Heart left ventricle (tissue), 16 donors: ENCODE results near the gene CEND1. TPM values are rescaled to one million over a fixed set of nuclear protein-coding genes. Genes with fewer than 3 reads are reported as not detected.
A peak's percentile ranks its signal among the peaks of the same experiment; 100 is the strongest.

Experiments used
- ATAC-seq, 4 donors: fragments of 200-7000 bp; cut with Tn5 transposase; one replicate each; pipeline ENCODE4 v1.9.1; 2020 to 2022; ENCODE audit warnings: moderate library complexity in 4 of 4, mild to moderate bottlenecking in 3 of 4, moderate number of reproducible peaks in 1 of 4
- DNase-seq, 5 donors: peaks; one replicate each; pipeline ENCODE4 v3.0.0-alpha.2; 2020
- H3K27ac ChIP-seq, 12 donors: fragments of 200-600 bp; sonication (generic) in 4 of 12; one replicate each; pipeline versions ENCODE4 v1.5.0 to v1.8.0; 2016 to 2022; ENCODE audit warnings: mild to moderate bottlenecking in 2 of 12
- H3K27me3 ChIP-seq, 9 donors: fragments of 200-600 bp; sonication (generic) in 2 of 9; one replicate each; pipeline versions ENCODE4 v1.5.1 to v1.8.0; 2016 to 2022; ENCODE audit warnings: mild to moderate bottlenecking in 3 of 9
- H3K36me3 ChIP-seq, 9 donors: fragments of 200-600 bp; sonication (generic) in 2 of 9; one replicate each; pipeline versions ENCODE4 v1.5.0 to v1.8.0; 2018 to 2022; ENCODE audit warnings: mild to moderate bottlenecking in 2 of 9
- H3K4me1 ChIP-seq, 12 donors: fragments of 200-600 bp; sonication (generic) in 4 of 12; one replicate each; pipeline versions ENCODE4 v1.5.0 to v1.8.0; 2016 to 2022; ENCODE audit warnings: mild to moderate bottlenecking in 3 of 12
- H3K4me3 ChIP-seq, 12 donors: fragments of 200-600 bp; sonication (generic) in 4 of 12; one replicate each; pipeline versions ENCODE4 v1.5.0 to v1.8.0; 2017 to 2022; ENCODE audit warnings: mild to moderate bottlenecking in 9 of 12, moderate library complexity in 4 of 12
- H3K9me3 ChIP-seq, 12 donors: fragments of 200-600 bp; sonication (generic) in 4 of 12; one replicate each; pipeline versions ENCODE4 v1.5.0 to v1.8.0; 2016 to 2022; ENCODE audit warnings: mild to moderate bottlenecking in 1 of 12
- CTCF ChIP-seq, 12 donors: fragments of 200-600 bp; sonication (generic) in 4 of 12; IDR thresholded peaks; one replicate each; pipeline versions ENCODE4 v1.5.0 to v1.8.0; 2018 to 2022; ENCODE audit warnings: antibody characterized with exemption in 12 of 12, mild to moderate bottlenecking in 5 of 12
- POLR2A ChIP-seq, 2 donors: fragments of 450-650 bp; IDR thresholded peaks; one replicate each; pipeline ENCODE4 v1.6.1; 2017; ENCODE audit warnings: antibody characterized with exemption in 2 of 2, mild to moderate bottlenecking in 2 of 2, moderate library complexity in 2 of 2
- WGBS, 4 donors: extraction: QIAGEN DNeasy Blood & Tissue Kit in 2 of 4; methylation state at CpG; one replicate each; pipeline versions ENCODE4 v1.1.5 to v1.1.7; 2013 to 2018; 5-methylcytosine and 5-hydroxymethylcytosine counted together
- intact Hi-C, 10 donors: fragments of 100-400 bp; cut with DNase I; formaldehyde crosslinking; loops; one replicate each; pipeline versions ENCODE4 v1.11.1 to v1.14.2; 2022
- polyA plus RNA-seq, 2 donors: library from polyadenylated mRNA; stranded (reverse); fragments of 200-250 nt; gene quantifications; one replicate each; pipeline ENCODE4 v1.2.3, GENCODE V29; 2013
- total RNA-seq, 9 donors: library from RNA; depleted of rRNA in 2 of 9; stranded (reverse); fragments of >200 nt in 2 of 9; fragmentation: NEBNext Ultra II Directional in 3 of 9; extraction: Animal tissue kit (Norgen Biotek cat#: 25700) in 3 of 9; gene quantifications; one replicate each; pipeline versions ENCODE4 v1.1.0 to v1.2.4, GENCODE V29; 2016 to 2023
- donor health status: ischemic (EF 13 %, LVEDD 7.1; RV severe dilation, severe dysfunction).
- donor health status: healthy with polysubstance abuse.
- donor health status: DM: no; HTN: yes; CAD: no.
- donor health status: DM: no; HTN: no; CAD: no.
- donor health status: ischemic (EF 25% LVEDD 6.9; RV normal size, moderate dysfunction).
- donor health status: ischemic (EF 25% LVEDD 5.7; RV mildly dilated, moderate dysfunction).
- donor health status: healthy.
- donor health status: DM: yes; HTN: yes; CAD: no.
- donor health status: ischemic (EF 35%, LVEDD 5.7; RV mildly dilated, moderate dysfunction).
- donor health status: nonischemic (EF 11% LVEDD 7.7; RV severe dilation, severe dysfunction).
- donor health status: DM: yes; HTN: yes; CAD: no.
- donor health status: PGD.
- donor health status: ischemic (EF 29% LVEDD 5.4; RV normal size, mild dysfunction).
- donor health status: nonischemic (EF 23%, LVEDD 6.1; RV moderate dilation, normal function).

The CEND1 gene
- total and polyA plus RNA-seq, 11 donors: 0.25 to 1.1 (median 0.44) TPM; not detected in 2

GRCh38 chr11:749731-750130 is 40.2 kb downstream of the CEND1 start:
- Histone ChIP-seq H3K36me3 (peaks cover 0 to 12% (median 0%) of the 10 kb centered on the region in 9 donors), H3K9me3 (no peaks in the 10 kb centered on the region), H3K27ac (peak overlapping the region in 1 of 12 donors; percentile 90), H3K4me1 (peaks cover 6 to 31% (median 16%) of the 10 kb centered on the region in 12 donors), H3K27me3 (no peaks in the 10 kb centered on the region), H3K4me3 (no peak overlapping the region)
- DNase-seq: no peak
- intact Hi-C loops: no loop called here
- ATAC-seq: no peak
- 54 to 86% (median 66%) methylated on average over 2 of the region's 2 CpGs for WGBS, 4 donors
- TF ChIP-seq CTCF (IDR thresholded peaks at IDR 0.05): no peak
- no peak for TF ChIP-seq POLR2A (IDR thresholded peaks at IDR 0.05)

GRCh38 chr11:748007-748359 is 41.9 kb downstream of the CEND1 start:
- TF ChIP-seq POLR2A (IDR thresholded peaks at IDR 0.05): no peak
- TF ChIP-seq CTCF (IDR thresholded peaks at IDR 0.05): no peak
- intact Hi-C loops: no loop called here
- DNase-seq: no peak

GRCh38 chr11:747158-748006 is 42.5 kb downstream of the CEND1 start, which contains the start of gene TALDO1:
TSS of gene TALDO1 (plus strand) at chr11:747464. CDS start at chr11:747482, 18 bp downstream.
- intact Hi-C loops: no loop called here
- 0 to 2% (median 0%) methylated on average over 9 to 112 of the region's 112 CpGs for WGBS, 4 donors
- peak; percentile 91 to 98 (median 98) for ATAC-seq

More at GRCh38 chr11:748007-748359, 41.9 kb downstream of the CEND1 start:
- Histone ChIP-seq H3K4me3 (peak overlapping the region; percentile 86 to 100 (median 96)), H3K9me3 (no peaks in the 10 kb centered on the region), H3K4me1 (peaks cover 6 to 31% (median 16%) of the 10 kb centered on the region in 12 donors), H3K27ac (peak overlapping the region in 10 of 12 donors; percentile 78 to 92 (median 90)), H3K36me3 (peaks cover 0 to 12% (median 0%) of the 10 kb centered on the region in 9 donors), H3K27me3 (no peaks in the 10 kb centered on the region)
- ATAC-seq: peak in 2 of 4 donors; percentile 1 to 4
- WGBS, 4 donors: 9 to 20% (median 12%) methylated on average over 10 to 18 of the region's 18 CpGs

More at GRCh38 chr11:747158-748006, 42.5 kb downstream of the CEND1 start, which contains the start of gene TALDO1:
- Histone ChIP-seq H3K27me3 (no peaks in the 10 kb centered on the region), H3K36me3 (peaks cover 0 to 8% (median 0%) of the 10 kb centered on the region in 9 donors), H3K27ac (peak within 1 kb of the TSS; percentile 16 to 92 (median 90)), H3K9me3 (no peaks in the 10 kb centered on the region), H3K4me1 (peaks cover 6 to 31% (median 16%) of the 10 kb centered on the region in 12 donors), H3K4me3 (peak within 1 kb of the TSS; percentile 86 to 100 (median 96))
- TF ChIP-seq CTCF (IDR thresholded peaks at IDR 0.05) (peak in 8 of 12 donors; percentile 7 to 35 (median 26)), POLR2A (IDR thresholded peaks at IDR 0.05) (peak in 1 of 2 donors; percentile 77)
- DNase-seq: peak; percentile 91 to 97 (median 93)
